GM12878 (cell line): ENCODE results near the gene DIP2C.

Experiments used
- BMI1 ChIP-seq: fragments of 450-650 bp; IDR thresholded peaks from 2 replicates; pipeline ENCODE4 v1.6.1; 2016; ENCODE audit warnings: mild to moderate bottlenecking, moderate library complexity, borderline replicate concordance
- TF ChIP-seq, protein P1 (sequence below), 3 experiments: IDR thresholded peaks in 2 of 3; conservative IDR thresholded peaks in 1 of 3; 2 replicates each; pipeline ENCODE4 v1.5.1; 2011; ENCODE audit warnings: low read depth in 3 of 3, low read length in 3 of 3, mild to moderate bottlenecking in 3 of 3, control low read depth in 2 of 3, moderate library complexity in 2 of 3, inconsistent platforms in 1 of 3, mixed read lengths in 1 of 3; ENCODE audit not compliant: control insufficient read depth in 2 of 3, insufficient read depth in 1 of 3; ENCODE audit errors: extremely low read depth in 1 of 3
- TF ChIP-seq, protein P2 (sequence below): fragments of 450-650 bp; IDR thresholded peaks from 2 replicates; pipeline ENCODE4 v1.6.1; 2017; ENCODE audit warnings: mild to moderate bottlenecking

DNA sequence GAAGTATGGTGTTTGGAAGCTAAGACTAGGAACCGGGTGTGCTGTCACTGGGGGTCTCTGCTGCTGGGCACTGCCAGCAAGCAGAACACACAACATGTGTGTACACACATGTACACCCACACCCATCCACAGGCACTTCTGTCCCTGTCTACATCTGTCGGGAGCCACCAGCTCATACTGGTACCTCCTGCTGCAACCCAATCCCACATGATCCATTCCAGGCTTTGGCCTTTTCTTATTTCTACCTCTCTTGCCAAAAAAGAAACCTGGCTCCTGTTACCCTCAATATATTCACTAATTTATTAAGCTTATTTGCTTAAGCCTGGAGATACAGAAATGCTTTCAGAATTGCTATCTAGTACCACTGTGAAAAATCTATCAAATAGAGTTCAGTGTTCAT is 246.0 kb downstream of the DIP2C start:
- TF ChIP-seq, protein P1, sequence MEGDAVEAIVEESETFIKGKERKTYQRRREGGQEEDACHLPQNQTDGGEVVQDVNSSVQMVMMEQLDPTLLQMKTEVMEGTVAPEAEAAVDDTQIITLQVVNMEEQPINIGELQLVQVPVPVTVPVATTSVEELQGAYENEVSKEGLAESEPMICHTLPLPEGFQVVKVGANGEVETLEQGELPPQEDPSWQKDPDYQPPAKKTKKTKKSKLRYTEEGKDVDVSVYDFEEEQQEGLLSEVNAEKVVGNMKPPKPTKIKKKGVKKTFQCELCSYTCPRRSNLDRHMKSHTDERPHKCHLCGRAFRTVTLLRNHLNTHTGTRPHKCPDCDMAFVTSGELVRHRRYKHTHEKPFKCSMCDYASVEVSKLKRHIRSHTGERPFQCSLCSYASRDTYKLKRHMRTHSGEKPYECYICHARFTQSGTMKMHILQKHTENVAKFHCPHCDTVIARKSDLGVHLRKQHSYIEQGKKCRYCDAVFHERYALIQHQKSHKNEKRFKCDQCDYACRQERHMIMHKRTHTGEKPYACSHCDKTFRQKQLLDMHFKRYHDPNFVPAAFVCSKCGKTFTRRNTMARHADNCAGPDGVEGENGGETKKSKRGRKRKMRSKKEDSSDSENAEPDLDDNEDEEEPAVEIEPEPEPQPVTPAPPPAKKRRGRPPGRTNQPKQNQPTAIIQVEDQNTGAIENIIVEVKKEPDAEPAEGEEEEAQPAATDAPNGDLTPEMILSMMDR (IDR thresholded peaks at IDR 0.05 in 2 of 3, conservative IDR thresholded peaks at IDR 0.05 in 1 of 3; ENCODE audit: control insufficient read depth in 2 of 3, extremely low read depth in 1 of 3, insufficient read depth in 1 of 3, low read depth in 3 of 3, low read length in 3 of 3): no peak
- TF ChIP-seq, protein P2, sequence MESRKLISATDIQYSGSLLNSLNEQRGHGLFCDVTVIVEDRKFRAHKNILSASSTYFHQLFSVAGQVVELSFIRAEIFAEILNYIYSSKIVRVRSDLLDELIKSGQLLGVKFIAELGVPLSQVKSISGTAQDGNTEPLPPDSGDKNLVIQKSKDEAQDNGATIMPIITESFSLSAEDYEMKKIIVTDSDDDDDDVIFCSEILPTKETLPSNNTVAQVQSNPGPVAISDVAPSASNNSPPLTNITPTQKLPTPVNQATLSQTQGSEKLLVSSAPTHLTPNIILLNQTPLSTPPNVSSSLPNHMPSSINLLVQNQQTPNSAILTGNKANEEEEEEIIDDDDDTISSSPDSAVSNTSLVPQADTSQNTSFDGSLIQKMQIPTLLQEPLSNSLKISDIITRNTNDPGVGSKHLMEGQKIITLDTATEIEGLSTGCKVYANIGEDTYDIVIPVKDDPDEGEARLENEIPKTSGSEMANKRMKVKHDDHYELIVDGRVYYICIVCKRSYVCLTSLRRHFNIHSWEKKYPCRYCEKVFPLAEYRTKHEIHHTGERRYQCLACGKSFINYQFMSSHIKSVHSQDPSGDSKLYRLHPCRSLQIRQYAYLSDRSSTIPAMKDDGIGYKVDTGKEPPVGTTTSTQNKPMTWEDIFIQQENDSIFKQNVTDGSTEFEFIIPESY: no peak
- no peak for TF ChIP-seq BMI1
